KG1 (cell line): ENCODE results near the gene NUP160.
"Not testable (repeated sequence)": the region's sequence is repeated elsewhere in the genome, so short reads cannot be mapped to it uniquely, and the experiment has no call there.

ENCODE experiments used
- DNase-seq: peaks from one replicate; lab custom pipeline; 2025; lab: John Stamatoyannopoulos, UW

NUP160 gene, protein sequence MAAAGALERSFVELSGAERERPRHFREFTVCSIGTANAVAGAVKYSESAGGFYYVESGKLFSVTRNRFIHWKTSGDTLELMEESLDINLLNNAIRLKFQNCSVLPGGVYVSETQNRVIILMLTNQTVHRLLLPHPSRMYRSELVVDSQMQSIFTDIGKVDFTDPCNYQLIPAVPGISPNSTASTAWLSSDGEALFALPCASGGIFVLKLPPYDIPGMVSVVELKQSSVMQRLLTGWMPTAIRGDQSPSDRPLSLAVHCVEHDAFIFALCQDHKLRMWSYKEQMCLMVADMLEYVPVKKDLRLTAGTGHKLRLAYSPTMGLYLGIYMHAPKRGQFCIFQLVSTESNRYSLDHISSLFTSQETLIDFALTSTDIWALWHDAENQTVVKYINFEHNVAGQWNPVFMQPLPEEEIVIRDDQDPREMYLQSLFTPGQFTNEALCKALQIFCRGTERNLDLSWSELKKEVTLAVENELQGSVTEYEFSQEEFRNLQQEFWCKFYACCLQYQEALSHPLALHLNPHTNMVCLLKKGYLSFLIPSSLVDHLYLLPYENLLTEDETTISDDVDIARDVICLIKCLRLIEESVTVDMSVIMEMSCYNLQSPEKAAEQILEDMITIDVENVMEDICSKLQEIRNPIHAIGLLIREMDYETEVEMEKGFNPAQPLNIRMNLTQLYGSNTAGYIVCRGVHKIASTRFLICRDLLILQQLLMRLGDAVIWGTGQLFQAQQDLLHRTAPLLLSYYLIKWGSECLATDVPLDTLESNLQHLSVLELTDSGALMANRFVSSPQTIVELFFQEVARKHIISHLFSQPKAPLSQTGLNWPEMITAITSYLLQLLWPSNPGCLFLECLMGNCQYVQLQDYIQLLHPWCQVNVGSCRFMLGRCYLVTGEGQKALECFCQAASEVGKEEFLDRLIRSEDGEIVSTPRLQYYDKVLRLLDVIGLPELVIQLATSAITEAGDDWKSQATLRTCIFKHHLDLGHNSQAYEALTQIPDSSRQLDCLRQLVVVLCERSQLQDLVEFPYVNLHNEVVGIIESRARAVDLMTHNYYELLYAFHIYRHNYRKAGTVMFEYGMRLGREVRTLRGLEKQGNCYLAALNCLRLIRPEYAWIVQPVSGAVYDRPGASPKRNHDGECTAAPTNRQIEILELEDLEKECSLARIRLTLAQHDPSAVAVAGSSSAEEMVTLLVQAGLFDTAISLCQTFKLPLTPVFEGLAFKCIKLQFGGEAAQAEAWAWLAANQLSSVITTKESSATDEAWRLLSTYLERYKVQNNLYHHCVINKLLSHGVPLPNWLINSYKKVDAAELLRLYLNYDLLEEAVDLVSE (N-terminal part only)

DNA sequence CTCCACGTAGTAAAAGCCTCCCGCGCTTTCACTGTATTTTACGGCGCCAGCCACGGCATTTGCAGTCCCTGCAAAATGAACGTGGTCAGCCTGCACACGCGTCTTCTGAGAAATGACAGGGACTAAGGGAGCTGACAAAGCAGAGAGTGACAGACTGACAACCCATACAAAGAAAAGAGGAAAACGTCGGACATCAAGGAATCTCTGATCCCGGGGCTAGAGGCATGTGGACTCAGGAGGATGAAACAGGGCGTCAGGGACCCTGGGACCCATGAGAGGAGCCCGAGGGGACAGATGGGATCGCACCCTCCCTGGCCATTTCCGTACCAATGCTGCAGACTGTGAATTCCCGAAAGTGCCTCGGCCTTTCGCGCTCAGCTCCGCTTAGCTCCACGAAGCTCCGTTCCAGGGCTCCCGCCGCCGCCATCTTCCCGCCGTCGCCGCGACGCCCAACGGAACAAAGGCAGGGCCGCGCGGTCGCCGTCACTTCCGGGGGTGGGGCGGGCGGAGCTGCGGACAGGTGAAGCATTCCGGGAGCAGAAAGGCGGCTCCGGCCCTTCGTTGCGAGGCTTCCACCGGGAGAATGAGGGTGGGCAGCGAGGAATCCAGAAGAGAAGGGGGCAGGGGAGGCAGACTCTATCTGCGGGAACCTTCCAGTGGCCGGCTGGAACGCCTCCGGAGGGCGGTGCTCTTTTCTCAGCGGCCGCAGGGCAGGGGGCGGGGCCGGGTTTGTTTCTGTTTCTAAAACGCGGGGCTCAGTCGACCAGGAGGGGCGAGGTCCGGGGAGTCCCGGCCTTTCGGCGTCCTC lies at the start of gene NUP160:
NUP160 (minus strand) TSS at position 459 of the 808 bp plus-strand sequence; CDS start at position 427, 32 bp downstream.
- peak; percentile 73 for DNase-seq

DNA sequence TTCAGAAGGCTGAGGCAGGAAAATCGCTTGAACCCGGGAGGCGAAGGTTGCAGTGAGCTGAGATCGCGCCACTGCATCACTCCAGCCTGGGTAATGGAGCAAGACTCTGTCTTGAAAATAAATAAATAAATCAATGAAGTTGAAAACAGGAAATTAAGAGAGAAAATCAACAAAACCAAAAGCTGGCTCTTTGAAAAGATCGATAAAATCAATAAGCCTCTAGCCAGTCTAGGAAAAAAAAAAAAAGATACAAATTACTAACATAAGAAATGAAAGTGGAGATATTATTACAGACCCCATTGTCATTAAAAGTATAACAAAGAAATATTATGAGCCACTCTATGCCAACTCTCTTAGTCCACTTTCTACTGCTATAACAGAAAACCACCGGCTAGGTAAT lies 48.0 kb upstream of the NUP160 start:
- no peak for DNase-seq

- DNase-seq = no peak
Observed at GRCh38 chr11:47895035-47895434, 46.9 kb upstream of the NUP160 start.

GRCh38 chr11:47892546-47893276 lies 44.6 kb upstream of the NUP160 start:
- not testable (repeated sequence) for DNase-seq

- no peak for DNase-seq
Observed at GRCh38 chr11:47891886-47892285, 43.7 kb upstream of the NUP160 start.

- DNase-seq = no peak
Observed at GRCh38 chr11:47889714-47890441, 41.7 kb upstream of the NUP160 start.

DNA sequence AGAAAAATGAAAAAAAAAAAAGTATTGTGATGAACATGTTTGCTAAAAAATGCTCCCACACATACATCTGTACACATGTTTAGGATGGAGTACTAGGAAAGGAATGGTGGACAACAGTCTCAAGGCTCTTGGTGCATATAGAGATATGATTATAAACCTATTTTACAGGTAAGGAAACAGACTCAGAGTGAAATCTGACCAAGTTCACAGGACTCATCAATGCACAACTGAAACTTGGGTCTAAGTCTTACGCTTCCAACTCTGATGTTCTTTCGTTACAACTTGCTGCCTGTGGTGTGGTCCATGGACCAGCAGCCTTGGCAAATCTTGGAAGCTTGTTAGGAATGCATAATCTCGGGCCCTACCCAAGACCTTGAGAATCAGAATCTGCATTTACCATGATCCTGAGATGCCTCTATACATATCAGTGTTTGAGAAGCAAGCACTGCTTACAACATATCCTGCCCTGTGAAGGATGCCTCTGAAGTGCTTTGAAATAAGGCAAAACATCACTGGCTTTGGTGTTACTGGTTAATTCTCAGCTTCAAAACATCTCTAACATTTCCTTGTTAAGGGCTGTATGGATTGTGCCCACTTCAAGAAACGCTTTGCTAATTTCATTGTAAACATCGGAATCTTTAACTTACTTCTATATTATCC lies 39.9 kb upstream of the NUP160 start:
- DNase-seq = no peak

DNA sequence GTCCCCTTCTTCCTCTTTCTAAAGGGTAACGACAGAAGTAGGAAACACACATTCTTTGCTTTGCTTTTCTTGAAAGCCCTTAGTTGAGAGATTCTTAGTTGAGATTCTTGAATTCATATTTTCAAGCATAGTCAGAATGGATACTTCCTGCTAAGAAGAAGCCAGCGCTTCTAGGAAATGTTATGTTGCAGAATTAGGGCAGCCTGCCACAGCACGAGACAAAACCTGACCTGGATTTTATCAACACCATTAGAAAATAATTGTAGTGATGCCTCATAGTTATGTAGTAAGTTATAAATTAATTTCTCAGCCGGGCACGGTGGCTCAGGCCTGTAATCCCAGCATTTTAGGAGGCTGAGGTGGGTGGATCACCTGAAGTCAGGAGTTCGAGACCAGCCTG lies 37.9 kb upstream of the NUP160 start:
- DNase-seq = no peak

DNA sequence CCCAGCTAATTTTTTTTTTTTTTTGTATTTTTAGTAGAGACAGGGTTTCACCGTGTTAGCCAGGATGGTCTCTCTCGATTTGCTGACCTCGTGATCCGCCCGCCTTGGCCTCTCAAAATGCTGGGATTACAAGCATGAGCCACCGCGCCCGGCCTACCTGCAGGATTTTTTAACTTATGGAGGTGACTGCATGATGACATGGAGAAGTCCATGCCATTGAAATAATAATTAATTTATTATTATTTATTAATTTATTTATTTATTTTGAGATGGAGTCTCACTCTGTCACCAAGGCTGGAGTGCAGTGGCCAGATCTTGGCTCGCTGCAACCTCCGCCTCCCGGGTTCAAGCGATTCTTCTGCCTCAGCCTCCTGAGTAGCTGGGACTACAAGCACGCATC lies 34.3 kb upstream of the NUP160 start:
- not testable (repeated sequence) for DNase-seq

DNA sequence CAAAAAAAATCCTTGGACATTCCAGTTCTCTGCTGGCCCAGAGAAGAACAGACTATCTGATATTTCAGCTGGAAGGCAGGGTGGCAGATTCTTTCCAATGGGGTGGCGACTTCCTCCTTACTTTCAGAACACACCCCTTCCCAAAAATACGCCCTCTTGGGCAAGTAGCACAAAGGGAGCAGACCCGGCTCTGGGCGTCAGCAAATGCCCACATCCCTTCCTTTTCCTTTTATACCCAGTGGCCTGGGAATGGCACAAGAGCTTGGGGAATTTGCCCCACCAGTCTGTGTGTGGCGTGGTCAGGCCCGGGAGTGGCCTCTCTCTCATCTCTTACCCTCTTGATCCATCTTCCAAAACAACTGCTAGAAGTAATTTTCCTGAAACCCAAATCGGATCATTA lies 33.0 kb upstream of the NUP160 start:
- DNase-seq = no peak

- no peak for DNase-seq
Observed at GRCh38 chr11:47879259-47880158, 31.4 kb upstream of the NUP160 start.

- DNase-seq = not testable (repeated sequence)
Observed at GRCh38 chr11:47875858-47876257, 27.7 kb upstream of the NUP160 start.

DNA sequence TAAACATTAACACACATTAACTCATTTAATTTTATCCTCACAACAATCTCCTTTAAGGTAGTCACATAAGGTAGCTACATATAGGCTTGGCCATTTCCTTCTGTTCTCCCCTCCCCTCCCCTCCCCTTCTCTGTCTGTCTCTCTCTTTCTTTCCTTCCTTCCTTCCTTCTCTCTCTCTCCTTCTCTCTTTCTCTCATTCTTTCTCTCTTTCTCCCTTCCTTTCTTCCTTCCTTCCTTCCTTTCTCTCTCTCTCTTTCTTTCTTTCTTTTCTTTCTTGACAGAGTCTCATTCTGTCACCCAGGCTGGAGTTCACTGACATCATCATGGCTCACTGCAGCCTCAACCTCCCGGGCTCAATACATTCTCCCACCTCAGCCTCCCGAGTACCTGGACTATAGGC lies 22.3 kb upstream of the NUP160 start:
- no peak for DNase-seq

DNA sequence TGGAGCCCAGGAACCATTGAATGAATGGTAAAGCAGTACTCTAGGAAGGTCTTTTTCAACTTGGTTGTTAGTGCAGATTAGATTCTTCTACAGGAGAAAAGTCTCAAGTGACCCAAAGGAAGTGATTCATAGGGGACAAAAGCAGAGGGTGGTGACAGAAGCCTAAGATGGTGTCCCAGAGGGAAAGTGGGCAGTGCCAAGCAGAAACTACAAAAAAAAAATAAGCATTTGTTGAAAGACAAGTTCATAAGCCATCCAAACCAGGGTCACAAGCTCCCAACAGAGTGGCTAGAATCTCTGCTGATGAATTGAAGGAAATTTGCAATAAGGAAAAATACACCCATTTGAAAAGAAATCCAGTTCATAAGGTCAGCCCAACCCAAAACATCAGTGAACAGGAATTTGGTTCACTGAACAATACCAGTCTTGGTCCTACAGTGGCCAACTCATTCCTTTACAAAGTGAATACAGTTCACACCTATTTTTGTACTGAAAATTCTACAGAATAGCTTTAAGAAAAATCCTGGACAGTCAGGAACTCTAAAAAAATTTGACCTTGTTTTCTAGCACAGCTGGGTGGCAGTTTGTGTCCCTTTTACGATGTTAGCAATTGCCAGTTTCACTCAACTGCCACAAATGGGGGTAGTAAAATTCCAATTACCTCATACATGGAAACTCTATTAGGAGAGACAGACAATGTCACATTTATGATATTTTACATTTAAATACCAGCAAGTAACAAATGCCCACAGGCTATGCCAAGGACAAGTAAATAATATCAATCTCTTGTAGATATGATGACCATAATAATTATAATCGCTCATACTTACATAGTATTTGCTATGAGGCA lies 21.6 kb upstream of the NUP160 start:
- no peak for DNase-seq

- DNase-seq = no peak
Observed at GRCh38 chr11:47867823-47868222, 19.7 kb upstream of the NUP160 start.

GRCh38 chr11:47866892-47867291 lies 18.7 kb upstream of the NUP160 start:
- DNase-seq = not testable (repeated sequence)

GRCh38 chr11:47864901-47865300 lies 16.8 kb upstream of the NUP160 start:
- no peak for DNase-seq
